GM12864 (cell line): ENCODE data around the gene IRS2.

Experiments
- DNase-seq: peaks from one replicate; pipeline ENCODE4 v3.0.0-alpha.2; 2011; ENCODE audit warnings: low read depth
- H3K4me3 ChIP-seq: 2 replicates; pipeline ENCODE4 v1.5.1; 2011; ENCODE audit warnings: mild to moderate bottlenecking, low read depth, low read length, control low read depth
- CTCF ChIP-seq: IDR thresholded peaks from 2 replicates; pipeline ENCODE4 v1.5.1; 2011; ENCODE audit warnings: low read depth, mild to moderate bottlenecking, moderate library complexity, low read length, control low read depth, inconsistent platforms; ENCODE audit errors: missing control alignments

IRS2 gene

GRCh38 chr13:109719962-109720646, 66.3 kb downstream of the IRS2 start:
- no peak for DNase-seq
- H3K4me3 ChIP-seq, result no peak overlapping the region
- no peak for TF ChIP-seq CTCF

GRCh38 chr13:109718726-109719125, 67.7 kb downstream of the IRS2 start:
- TF ChIP-seq CTCF, result no peak
- DNase-seq, result no peak
- H3K4me3 ChIP-seq, result no peak overlapping the region

GRCh38 chr13:109717686-109718085, 68.7 kb downstream of the IRS2 start:
- no peak for TF ChIP-seq CTCF
- DNase-seq, result no peak
- no peak overlapping the region for H3K4me3 ChIP-seq

GRCh38 chr13:109715902-109716301, 70.5 kb downstream of the IRS2 start:
- H3K4me3 ChIP-seq, result no peak overlapping the region
- DNase-seq, result no peak

GRCh38 chr13:109713681-109714080, 72.7 kb downstream of the IRS2 start:
- no peak for DNase-seq
- no peak overlapping the region for H3K4me3 ChIP-seq
- TF ChIP-seq CTCF, result no peak

More at GRCh38 chr13:109715902-109716301, 70.5 kb downstream of the IRS2 start:
- TF ChIP-seq CTCF, result no peak

GRCh38 chr13:109712124-109712722, 74.2 kb downstream of the IRS2 start:
- TF ChIP-seq CTCF, result no peak
- DNase-seq, result no peak
- no peak overlapping the region for H3K4me3 ChIP-seq
